NCI-H748 treated with DMSO at 0.1 percent for 48 hours (cell line): ENCODE results near the gene FRY.
"Not testable (repeated sequence)": the region's sequence is repeated elsewhere in the genome, so short reads cannot be mapped to it uniquely, and the experiment has no call there.

Experiments
- DNase-seq: peaks from one replicate; lab custom pipeline; 2025; lab: John Stamatoyannopoulos, UW

Gene FRY

DNA sequence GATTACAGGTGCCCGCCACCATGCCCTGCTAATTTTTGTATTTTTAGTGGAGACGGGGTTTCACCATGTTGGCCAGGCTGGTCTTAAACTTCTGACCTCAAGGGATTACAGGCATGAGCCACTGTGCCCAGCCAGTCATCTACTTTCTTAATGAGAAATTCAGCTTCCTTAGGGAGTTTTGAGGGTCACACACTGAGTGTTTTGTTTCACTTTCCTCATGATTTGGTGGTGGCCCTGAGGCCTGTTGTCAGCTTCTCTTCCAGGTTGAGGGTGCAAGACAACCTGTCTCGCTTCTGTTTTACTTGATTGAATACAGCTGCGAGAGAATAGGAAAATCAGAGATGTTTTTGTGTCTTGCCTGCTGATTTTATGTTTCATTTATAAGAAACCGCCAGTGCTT, 9.9 kb downstream of the FRY start:
- DNase-seq, result no peak

DNA sequence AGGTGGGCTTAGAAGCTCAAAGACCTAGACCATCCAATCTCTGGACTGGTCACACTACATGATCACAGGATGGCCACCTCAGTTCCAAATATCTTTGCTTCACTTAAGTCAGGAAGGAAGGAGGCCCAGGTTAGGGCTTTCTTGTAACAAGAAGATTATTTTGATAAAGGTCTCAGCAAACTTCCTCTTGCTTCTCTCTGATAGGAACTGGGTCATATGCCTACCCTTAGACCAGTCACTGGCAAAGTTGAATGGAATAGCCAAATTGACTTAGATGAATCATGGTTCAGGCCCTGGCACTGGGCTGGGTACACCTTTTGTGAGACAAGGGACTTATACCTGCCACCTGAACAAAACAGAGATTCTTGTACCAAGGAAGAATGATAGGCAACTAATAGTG, 11.0 kb downstream of the FRY start:
- no peak for DNase-seq

GRCh38 chr13:32044446-32044845, 12.9 kb downstream of the FRY start:
- DNase-seq, result no peak

GRCh38 chr13:32045537-32045936, 14.0 kb downstream of the FRY start:
- DNase-seq, result no peak

DNA sequence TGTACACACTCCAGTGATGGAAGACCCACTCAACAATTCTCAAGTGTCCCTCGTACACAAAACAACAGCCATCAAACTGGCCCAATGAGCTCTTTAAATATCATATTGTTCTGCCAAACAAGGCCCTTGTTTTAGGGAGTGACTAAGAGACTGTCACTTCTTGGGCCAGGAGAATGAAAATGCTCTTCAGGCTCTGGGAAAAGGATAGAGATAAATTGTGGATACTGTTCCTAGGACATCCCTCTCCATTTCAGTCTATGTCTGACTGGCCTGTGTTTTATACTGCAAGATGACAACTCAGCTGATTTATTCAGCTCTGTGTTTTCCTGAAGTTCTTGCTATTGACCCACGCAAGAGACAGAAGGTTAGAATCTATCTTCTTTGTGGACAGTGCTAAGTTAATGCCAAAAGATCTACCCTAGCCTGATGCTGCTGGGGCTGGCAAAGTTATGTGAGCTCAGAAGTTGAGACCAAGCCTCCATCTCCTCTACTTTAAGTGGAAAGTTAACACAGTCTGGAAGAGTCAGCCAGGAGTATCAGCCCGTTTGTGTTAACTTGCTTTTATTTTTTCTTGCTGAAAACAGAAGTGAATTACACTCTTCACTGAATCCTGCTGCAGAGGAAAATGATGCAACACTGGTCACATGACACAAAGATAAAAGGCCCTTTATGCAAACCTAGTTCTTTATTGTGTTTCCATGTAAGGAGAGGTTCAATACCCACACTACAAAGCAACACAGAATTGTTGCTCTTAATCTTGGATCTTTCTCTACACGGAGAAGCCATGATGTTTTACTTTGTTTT, 14.6 kb downstream of the FRY start:
- peak; percentile 55 for DNase-seq

- DNase-seq, result peak; percentile 80
Measured at GRCh38 chr13:32047088-32047487, 15.5 kb downstream of the FRY start.

- no peak for DNase-seq
Measured at GRCh38 chr13:32047793-32048192, 16.2 kb downstream of the FRY start.

DNA sequence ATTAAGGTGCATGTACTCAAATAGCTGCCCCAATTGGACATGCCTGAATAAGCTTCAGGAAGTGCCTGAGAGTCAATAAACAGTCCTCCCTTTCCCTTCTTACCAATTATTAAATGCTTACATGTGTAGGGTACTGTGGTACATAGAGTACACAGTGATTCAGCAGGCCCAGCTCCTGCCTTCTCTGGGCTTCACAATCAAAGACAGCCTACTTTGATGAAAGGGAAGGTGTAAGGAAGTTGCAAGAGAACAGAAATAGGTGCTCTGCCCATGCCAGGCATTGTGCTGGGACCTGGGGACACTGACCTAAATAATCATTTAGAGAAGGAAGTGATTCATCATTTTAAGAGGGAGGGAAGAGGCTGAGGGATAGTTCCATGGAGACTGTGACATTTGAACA, 17.2 kb downstream of the FRY start:
- peak; percentile 70 for DNase-seq

DNA sequence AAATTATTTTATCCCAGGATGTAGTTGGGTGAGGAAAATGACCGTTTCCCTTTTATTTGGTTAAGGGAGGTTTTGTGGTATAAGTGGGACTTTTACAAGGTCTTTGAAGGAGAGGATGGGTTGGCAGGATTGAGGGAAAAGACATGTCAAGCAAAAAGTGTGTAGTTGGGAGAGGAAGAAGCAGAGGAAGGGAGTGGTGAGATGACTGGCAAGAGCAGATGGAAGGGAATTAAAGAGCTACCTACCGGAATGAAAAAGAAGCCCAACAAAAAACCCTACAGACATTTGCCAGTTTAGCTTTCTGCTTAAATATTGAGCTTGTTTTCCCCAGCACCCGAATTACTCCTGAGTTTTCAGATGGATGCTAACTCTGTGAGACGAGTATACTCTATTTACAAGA, 19.6 kb downstream of the FRY start:
- DNase-seq, result no peak

DNA sequence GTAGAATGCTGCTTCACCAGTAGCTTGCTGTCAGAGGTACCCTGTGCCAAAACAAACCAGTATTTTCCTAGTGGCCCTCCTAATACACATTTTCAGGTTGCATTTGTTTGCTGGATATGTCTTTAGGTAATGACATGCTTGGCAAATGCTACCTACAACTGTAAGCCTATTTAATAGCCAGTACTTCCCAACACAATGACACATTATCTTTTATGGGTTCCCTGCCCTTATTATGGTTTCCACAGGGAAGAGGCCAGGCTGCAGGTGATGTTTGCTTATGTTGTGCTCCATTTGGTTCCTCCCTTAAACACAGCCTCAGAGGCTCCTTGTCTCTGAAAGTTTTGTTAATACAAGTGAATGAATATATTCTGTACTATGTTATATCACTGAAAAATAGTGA, 24.7 kb downstream of the FRY start:
- DNase-seq, result peak; percentile 100

DNA sequence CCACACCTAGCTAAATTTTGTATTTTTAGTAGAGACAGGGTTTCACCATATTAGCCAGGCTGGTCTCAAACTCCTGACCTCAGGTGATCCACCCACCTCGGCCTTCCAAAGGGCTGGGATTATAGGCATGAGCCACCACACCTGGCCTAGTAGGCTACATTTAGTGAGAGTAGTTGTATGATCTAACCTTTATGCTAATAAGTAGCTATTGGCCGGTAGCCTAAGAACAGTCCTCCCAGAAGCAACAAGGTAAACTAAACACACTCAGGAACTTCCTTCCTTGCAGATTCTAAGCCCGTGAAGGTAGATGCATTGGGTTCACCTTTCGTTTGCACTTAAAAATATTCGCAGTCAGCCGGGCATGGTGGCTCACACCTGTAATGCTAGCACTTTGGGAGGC, 25.8 kb downstream of the FRY start:
- not testable (repeated sequence) for DNase-seq

DNA sequence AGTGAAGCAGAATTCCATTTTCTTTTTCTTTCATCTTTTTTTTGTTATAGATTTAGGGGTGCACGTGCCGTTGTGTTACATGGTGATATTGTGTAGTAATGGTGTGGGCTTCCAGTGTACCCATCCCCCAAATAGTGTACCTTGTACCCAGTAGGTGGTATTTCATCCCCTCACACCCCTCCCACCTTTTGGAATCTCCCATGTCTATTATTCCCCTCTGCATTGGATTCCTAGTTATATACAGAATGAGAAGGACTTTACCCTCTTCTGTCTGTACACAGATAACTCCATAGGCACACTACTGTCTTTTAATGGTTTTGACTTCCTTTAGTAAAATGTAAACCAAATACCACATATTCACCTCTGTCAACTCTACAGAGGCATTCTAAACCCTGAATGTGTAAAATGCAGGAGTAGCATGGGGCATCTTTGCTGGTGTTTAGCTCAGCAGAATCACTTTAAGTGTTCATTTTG, 28.0 kb downstream of the FRY start:
- no peak for DNase-seq

GRCh38 chr13:32060401-32060878, 28.9 kb downstream of the FRY start:
- DNase-seq, result no peak

DNA sequence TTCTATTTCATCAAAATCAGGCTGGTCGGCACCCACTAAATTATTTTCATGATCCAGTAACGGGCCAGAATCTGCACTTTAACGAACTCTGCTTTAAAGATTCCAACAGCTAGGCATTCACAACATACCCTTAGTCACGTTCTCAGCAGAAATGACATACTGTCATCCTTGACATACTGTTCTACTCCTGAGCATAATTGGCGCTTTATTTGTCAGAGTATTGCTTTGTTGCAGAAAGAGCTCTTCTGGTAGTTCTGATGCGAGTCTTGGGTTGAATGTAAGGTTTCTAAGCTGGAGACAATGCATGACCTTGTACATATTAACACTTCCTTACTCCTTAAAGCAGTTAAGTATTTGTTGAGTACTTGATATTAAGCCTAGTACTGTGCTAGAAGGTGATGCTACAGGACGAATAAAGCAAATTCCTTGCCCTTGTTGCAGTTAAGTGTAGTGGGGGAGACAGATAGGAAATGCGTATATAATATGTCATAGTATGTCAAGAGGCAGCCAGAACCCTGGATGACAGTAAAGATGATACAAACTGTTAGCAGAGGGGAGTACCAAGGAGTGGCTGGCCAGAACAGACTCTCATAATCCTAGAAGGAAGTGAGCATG, 32.2 kb downstream of the FRY start:
- DNase-seq, result no peak

DNA sequence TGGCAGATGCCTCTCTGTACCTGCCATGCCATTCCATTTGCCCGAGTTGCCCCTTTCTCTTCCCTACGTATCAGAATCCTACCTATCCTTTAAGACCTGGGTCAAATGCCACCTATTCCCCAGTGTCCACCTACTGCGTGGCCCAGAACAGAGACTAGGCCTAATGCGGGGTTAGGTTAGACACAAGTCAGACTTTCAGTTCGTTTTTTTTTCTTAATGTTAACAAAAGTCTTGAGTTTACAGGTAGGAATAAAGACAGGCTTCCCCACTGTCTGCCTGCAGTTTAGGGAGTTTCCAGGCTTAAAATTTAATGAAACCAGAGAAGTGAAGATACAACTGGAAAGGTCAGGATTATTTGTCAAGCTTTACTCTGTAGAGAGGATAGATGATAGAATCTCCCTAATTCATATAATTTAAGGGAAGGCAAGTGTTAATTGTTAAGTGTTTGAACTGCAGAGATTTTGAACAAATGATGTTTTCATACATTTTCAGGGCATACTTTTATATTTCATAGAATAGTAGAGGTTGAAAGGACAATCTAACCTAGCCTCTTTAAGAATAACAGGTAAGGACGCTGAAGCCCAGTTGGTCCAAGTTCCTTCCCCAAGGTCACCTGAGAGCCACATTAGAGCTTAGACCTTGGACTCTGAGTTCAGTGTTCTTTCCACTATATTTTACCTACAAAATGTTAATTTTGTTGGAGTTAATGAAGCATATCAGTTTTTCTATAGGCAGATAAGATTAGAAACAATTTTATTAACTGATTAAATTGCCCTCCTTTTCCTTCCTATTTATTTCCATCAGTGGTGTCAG, 35.8 kb downstream of the FRY start:
- no peak for DNase-seq

DNA sequence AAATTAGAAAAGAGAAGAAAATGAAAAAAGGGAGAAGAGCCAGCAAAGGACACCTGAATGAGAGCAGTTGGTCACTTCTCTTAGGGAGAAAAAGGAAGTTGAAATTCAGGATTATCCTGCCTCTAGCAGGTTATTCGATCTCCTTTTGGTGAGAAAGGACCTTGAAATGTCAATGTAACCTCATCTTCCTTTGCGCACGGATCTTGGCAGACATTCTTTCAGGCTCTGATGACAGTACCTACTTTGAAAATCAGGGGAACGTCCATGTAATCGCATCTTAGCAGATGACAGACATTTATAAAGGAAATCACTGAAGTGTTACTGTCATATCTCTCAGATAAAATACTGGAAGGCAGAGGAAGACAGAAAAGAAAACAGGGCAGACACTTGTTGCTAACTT, 36.7 kb downstream of the FRY start:
- DNase-seq, result no peak

DNA sequence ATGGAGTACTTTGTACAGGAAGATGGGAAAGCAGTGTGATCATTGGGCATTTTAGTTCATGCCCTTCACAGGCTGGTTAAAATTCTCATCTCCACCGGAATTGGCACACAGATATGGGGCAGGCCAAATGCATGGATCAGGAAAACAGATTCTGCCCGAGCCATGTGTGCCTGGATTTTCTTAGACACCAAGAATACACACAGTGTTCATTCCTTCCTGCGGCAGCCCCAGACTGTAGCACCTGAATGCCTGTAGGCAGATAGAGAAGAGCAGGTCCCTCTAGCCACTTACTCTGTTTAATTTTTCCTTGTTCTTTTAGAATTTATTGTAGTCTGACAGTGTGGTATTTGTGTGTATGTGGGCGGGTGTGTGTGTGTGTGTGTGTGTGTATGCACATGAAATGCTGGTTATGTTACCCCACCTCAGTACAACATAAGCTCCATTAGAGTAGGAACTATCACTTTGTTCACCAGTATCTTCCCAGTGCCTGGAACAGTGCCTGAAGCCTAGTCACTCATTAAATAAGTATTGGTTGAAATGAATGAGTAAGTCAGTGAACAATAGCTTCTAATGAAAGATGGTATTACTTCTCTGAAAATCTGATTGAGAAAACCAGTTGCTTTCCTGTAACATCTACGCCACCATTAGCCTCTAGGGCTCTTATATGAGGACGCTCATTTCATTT, 41.7 kb downstream of the FRY start:
- DNase-seq, result no peak

DNA sequence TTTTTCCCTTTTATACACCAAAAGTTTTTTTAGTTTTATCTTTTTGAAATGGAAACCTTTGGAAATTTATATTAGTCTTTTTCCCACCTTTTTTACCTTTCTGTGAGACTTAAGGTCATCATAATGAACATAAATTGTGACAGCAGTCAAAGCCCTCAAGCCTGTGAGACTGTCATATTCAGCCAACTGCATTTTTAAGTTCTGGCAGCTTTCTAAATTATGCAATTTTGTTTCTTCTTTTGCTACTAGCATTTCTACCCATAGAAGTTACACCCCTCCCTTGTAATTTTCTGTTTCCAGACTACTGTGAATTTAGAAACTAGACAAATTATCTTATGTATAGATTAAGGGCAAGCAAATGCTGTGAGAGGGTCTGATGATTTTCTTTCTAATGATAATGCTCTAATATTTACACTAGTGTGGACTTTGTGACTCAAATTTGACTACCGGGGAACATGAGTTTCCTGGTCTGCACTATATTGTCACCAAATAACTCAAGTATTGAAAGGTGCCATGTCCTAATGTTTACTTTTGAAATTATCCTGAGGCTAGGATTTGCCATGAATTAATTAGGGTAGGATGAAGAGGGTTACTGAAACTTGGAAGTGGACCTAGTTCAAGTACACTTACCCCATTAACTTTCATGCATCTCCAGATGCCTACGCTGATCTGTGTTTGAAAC, 43.7 kb downstream of the FRY start:
- DNase-seq, result peak; percentile 84

- DNase-seq, result no peak
Measured at GRCh38 chr13:32079587-32079986, 48.0 kb downstream of the FRY start.

DNA sequence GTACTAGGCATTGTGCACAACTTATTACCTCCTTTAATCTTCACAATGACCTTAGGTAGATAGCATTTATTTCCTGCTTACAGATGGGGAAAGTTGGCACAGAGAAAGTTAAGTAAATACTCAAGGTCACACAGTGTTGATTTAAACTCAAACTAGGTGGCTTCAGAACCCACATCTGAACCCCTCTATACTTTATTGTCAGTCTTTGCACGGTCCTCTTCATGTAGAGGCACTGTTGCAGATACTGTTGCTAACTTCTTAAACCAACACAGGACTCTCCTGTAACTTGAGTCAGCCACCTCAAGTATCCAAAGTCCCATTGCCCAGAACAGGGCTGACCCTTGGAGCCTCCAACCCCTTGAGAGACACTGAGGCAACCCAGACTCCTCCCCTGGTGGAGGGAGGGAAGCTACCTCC, 48.8 kb downstream of the FRY start:
- no peak for DNase-seq

GRCh38 chr13:32081591-32081990, 50.0 kb downstream of the FRY start:
- no peak for DNase-seq

- no peak for DNase-seq
Measured at GRCh38 chr13:32086366-32086765, 54.8 kb downstream of the FRY start.
